Measurements from ENCODE around the gene CAPN15. TPM values are rescaled to one million over a fixed set of nuclear protein-coding genes. Genes with fewer than 3 reads are reported as not detected.

CAPN15 gene
- total RNA-seq, 1 donor from 2014 or later: 45.2 TPM

DNA sequence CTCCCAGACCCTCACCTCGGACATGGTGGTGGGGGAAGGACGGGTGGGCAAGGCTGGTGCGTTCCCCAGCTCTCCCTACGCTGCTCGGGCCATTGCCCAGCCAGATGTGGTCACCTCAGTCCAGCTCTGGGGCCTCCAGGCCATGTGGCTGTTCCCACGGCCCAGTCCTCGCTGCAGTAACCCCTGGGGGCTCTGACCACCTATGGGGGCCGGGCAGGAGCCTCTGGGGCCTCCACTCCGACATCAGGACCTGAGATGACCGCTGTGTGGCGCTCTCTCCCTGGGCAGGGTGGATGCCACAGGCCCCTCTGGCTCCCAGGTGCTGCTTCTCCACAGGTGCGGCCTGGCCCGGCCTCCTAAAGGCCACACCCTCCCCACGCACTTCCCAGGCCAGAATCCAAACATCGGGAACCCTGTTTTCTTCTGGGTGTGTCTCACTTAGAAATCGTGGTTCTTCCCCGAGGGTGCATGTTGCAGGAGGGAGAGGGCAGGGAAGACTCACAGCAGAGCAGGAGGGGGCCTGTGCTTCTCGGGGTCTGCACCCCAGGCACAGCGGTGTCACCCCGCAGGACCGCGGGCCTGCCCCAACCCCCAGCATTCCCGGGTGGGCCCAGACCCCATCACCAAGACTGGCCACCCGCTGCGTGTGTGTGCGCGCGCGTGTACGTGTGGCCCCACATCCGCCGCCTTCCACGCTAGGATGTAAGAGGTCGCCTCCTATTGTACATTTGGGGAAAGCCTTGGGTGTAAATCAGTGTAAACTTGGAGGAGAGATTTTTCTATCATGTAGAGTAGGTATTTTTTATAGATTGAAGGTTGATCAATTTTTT lies 5.9 kb upstream of the CAPN15 start:
- H3K4me3 ChIP-seq: no peak overlapping the region
- no peak for ATAC-seq

DNA sequence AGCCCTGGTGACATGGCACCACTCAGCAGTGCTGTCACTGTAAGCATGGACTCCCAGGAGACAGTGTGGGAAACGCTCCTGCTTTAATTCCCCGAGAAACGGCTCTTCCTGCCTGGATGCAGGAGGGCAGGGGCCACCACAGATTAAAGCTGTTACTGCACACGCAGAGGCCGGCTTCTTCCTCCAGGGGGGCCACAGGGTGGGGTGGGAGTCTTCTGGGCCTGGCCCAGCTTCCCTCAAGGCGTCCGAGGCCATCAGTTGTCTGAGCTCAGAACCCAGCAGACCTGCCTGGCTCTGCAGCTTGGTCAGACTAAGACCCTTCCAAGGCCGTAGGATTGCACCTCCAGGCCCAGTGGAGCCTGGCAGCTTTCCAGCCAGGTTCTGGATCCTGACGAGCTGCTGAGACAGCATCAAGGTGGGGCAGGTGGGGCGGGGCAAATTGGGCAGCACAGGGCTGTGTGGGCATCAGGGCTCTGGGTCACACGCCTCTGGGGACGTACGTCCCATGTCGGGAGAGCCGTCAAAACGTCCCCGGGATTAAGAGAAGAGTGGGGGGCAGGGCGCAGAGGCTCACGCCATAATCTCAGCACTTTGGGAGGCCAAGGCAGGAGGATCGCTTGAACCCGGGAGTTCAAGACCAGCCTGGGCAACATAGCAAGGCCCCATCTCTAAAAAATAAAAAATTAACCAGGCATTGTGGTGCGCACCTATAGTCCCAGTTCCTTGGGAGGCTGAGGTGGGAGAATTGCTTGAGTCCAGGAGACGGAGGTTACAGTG lies 5.0 kb upstream of the CAPN15 start:
- ATAC-seq (no peak), DNase-seq (no peak)
- H3K27ac ChIP-seq: no peak overlapping the region
- H3K27me3 ChIP-seq: no peaks in the 10 kb centered on the region
- H3K4me3 ChIP-seq: no peak overlapping the region
- intact Hi-C loops (cut with DNase I): no loop called here
- H3K36me3 ChIP-seq: peaks cover 20% of the 10 kb centered on the region
- no peaks in the 10 kb centered on the region for H3K9me3 ChIP-seq
- TF ChIP-seq, protein P1, sequence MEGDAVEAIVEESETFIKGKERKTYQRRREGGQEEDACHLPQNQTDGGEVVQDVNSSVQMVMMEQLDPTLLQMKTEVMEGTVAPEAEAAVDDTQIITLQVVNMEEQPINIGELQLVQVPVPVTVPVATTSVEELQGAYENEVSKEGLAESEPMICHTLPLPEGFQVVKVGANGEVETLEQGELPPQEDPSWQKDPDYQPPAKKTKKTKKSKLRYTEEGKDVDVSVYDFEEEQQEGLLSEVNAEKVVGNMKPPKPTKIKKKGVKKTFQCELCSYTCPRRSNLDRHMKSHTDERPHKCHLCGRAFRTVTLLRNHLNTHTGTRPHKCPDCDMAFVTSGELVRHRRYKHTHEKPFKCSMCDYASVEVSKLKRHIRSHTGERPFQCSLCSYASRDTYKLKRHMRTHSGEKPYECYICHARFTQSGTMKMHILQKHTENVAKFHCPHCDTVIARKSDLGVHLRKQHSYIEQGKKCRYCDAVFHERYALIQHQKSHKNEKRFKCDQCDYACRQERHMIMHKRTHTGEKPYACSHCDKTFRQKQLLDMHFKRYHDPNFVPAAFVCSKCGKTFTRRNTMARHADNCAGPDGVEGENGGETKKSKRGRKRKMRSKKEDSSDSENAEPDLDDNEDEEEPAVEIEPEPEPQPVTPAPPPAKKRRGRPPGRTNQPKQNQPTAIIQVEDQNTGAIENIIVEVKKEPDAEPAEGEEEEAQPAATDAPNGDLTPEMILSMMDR (IDR thresholded peaks at IDR 0.05): no peak
- H3K4me1 ChIP-seq: peaks cover 9% of the 10 kb centered on the region

More for the DNA sequence above, 5.9 kb upstream of the CAPN15 start:
- no peak for DNase-seq
- intact Hi-C loops (cut with DNase I): no loop called here
- Histone ChIP-seq H3K4me1 (peaks cover 9% of the 10 kb centered on the region), H3K27me3 (no peaks in the 10 kb centered on the region), H3K27ac (no peak overlapping the region), H3K36me3 (peaks cover 22% of the 10 kb centered on the region), H3K9me3 (no peaks in the 10 kb centered on the region)
- TF ChIP-seq, protein P1 (IDR thresholded peaks at IDR 0.05): no peak

DNA sequence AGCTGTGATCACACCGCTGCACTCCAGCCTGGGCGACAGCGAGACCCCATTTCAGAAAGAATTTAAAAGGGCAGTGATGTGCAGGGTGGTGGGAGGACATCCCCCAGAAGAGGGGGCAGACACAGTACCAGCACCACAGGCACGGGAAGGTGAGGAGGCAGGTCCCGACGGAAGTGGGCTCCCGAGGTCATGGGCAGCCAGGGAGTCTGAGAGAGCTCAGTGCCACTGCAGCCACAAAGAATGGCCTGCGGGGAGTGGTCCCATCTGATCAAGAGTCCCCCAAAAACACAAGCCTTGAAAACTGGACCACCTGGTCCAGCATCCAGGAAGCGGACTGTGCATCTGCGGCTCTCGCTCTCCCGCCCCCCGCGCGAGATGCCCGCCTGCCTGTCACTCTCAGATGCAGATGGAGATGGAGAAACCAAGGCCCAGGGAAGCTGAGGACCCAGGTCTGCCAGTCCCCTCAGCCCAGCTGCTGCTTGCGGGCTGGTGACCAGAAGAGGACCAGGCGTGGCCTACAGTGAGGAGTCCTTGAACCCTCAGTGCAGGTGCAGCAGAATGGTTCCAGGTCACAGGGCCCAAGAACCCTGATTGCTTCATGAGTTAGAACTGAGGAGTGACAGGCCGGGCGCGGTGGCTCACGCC lies 4.3 kb upstream of the CAPN15 start:
- no peak overlapping the region for H3K4me3 ChIP-seq
- no peak overlapping the region for H3K27ac ChIP-seq
- no peak for DNase-seq
- ATAC-seq: no peak
- peaks cover 20% of the 10 kb centered on the region for H3K36me3 ChIP-seq
- no peaks in the 10 kb centered on the region for H3K27me3 ChIP-seq
- TF ChIP-seq, protein P1 (IDR thresholded peaks at IDR 0.05): no peak
- H3K9me3 ChIP-seq: no peaks in the 10 kb centered on the region
- H3K4me1 ChIP-seq: peaks cover 9% of the 10 kb centered on the region
- intact Hi-C loops (cut with DNase I): no loop called here

DNA sequence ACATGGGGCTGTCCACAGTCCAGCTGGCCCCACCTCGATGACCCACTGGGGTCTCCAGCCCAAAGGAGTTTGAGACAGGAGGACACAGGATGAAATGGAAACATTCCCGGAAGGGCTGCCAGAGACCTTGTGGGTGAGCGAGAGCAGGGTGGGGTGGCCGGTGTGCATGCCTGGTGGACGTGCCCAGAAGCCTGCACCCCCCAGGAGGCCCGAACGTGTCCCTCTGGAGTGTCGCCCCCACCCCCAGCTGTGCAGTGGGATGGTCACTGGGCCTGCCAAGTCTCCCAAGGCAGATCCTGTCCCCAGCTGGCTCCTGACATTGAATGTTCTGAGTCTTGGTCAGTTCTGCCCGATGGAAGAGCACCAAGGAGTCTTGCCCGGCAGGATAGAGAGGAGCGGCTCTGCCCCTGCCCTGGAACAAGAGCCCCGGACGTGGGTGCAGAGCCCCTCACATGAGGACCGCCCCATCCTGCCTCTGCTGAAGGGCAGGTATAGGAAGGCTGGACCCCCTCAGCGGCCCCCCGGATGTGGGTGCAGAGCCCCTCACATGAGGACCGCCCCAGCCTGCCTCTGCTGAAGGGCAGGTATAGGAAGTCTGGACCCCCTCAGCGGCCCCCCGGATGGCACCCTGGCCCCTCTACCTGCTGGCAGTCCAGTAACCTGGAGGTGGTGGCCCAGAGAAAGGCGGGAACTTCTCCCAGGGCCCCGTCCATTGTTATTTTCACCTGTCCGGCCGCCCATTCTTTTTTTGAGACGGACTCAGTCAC lies 3.1 kb upstream of the CAPN15 start:
- Histone ChIP-seq H3K4me1 (peaks cover 16% of the 10 kb centered on the region), H3K27ac (no peak overlapping the region), H3K27me3 (no peaks in the 10 kb centered on the region), H3K4me3 (no peak overlapping the region), H3K36me3 (peaks cover 15% of the 10 kb centered on the region), H3K9me3 (no peaks in the 10 kb centered on the region)
- intact Hi-C loops (cut with DNase I): no loop called here
- DNase-seq (no peak), ATAC-seq (no peak)
- TF ChIP-seq, protein P1 (IDR thresholded peaks at IDR 0.05): no peak

DNA sequence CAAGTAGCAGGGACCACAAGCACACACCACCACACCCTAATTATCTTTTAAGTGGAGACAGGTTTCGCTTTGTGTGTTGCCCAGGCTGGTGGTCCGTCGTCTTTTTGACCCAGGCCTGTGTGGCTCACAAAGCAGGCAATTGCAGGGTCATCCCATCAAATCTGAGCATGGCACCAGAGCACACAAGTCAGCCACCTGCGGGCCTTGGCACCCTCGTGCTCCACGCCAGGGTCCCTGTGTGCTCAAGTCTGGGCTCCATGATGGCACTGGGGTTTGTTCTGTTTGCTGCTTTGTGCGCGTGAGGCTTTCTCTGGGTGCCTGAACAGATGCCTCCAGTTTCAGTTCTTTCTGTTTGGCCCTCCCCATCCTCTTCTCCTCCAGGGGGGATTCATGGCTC lies 2.4 kb upstream of the CAPN15 start:
- Histone ChIP-seq H3K36me3 (peaks cover 9% of the 10 kb centered on the region), H3K27me3 (no peaks in the 10 kb centered on the region), H3K4me1 (peaks cover 23% of the 10 kb centered on the region), H3K4me3 (no peak overlapping the region), H3K9me3 (no peaks in the 10 kb centered on the region), H3K27ac (no peak overlapping the region)
- intact Hi-C loops (cut with DNase I): no loop called here
- DNase-seq (no peak), ATAC-seq (no peak)
- TF ChIP-seq, protein P1 (IDR thresholded peaks at IDR 0.05): no peak

Data from upper lobe of right lung (tissue), 1 donor.